Measurements from ENCODE around the gene ERO1A. TPM values are rescaled to one million over a fixed set of nuclear protein-coding genes. Genes with fewer than 3 reads are reported as not detected.

ERO1A gene
- total and polyA plus RNA-seq, 9 of the 15 experiments (the other 6 are each of a cell fraction or from before 2014, with no cell fraction given): 11.0 to 46.2 (median 27.6) TPM

DNA sequence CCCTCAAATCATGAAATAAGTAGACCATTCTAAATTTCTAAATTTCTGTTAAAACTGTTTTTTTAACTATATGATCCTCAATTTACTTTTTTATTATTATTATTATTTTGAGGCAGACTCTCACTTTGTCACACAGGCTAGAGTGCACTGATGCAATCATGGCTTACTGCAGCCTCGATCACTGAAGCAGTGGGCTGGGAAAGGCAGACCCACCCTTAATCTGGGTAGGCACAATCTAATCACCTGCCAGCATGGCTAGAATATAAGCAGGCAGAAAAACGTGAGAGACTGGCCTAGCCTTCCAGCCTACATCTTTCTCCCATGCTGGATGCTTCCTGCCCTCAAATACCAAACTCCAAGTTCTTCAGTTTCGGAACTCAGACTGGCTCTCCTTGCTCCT, 2.3 kb downstream of the ERO1A start:
- no TSS peak for BruUV-seq (replicated peaks)
- POLR2A ChIA-PET: no interaction called here
- H3K36me3 ChIP-seq (ENCODE audit: control insufficient read depth, insufficient read depth, low read length): 0 out of 3 replicates have a peak, but pooled peaks cover 2% of the 10 kb centered on the region
- CTCF ChIA-PET (ENCODE audit: low intra/inter-chr PET ratio): no interaction called here
- H3K27ac ChIP-seq (ENCODE audit: extremely low read depth, low read depth, low read length): no peak overlapping the region
- no peaks in the 10 kb centered on the region for H3K9me3 ChIP-seq (replicated peaks; ENCODE audit: control insufficient read depth, insufficient read depth, low read depth, low read length)
- FAIRE-seq: no peak
- in situ Hi-C loops (cut with MboI) (no loop called here), intact Hi-C loops (cut with micrococcal nuclease) (loop anchor here (5.0 kb wide), 1 partner anchor 141 kb away; the partner anchor contains the start of genes GPR137C and TXNDC16)
- H3K27me3 ChIP-seq (ENCODE audit: control insufficient read depth in 2 of 2, insufficient read depth in 2 of 2, low read length in 2 of 2): no peaks in the 10 kb centered on the region
- H3K4me2 ChIP-seq (ENCODE audit: insufficient read depth, low read length): no peak overlapping the region
- H3K79me2 ChIP-seq (ENCODE audit: control insufficient read depth, insufficient read depth, low read length): peaks cover 71% of the 10 kb centered on the region
- H2AFZ ChIP-seq (ENCODE audit: low read depth, low read length): no peak overlapping the region
- H3K4me1 ChIP-seq (replicated peaks in 1 of 2; ENCODE audit: control insufficient read depth in 2 of 2, insufficient read depth in 2 of 2, low read length in 2 of 2): peaks cover 9 to 17% of the 10 kb centered on the region in 2 experiments; a peak in 4 of 5 replicates
- no peak overlapping the region for H3K9ac ChIP-seq (ENCODE audit: insufficient read depth in 1 of 2, low read depth in 2 of 2, low read length in 2 of 2)
- H3K9me1 ChIP-seq (ENCODE audit: control insufficient read depth, insufficient read depth, low read length): no peaks in the 10 kb centered on the region
- ATAC-seq: no peak
- 55% methylated on average over 2 of the region's 3 CpGs for WGBS (ENCODE audit: insufficient coverage, low coverage, missing lambda C conversion rate)
- no peak for DNase-seq (ENCODE audit: extremely low read depth in 1 of 4, low spot score in 3 of 4)
- peaks cover 16% of the 10 kb centered on the region for H4K20me1 ChIP-seq (replicated peaks; ENCODE audit: control insufficient read depth, insufficient read depth, low read length)
- TF ChIP-seq, protein P1, sequence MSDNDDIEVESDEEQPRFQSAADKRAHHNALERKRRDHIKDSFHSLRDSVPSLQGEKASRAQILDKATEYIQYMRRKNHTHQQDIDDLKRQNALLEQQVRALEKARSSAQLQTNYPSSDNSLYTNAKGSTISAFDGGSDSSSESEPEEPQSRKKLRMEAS (CRISPR knock-in tag; IDR thresholded peaks at IDR 0.05): no peak
- TF ChIP-seq SAFB2 (IDR thresholded peaks at IDR 0.05; ENCODE audit: borderline replicate concordance, low read depth, low read length, severe bottlenecking) (no peak), ELF4 (CRISPR knock-in tag; IDR thresholded peaks at IDR 0.05) (no peak), RBM17 (IDR thresholded peaks at IDR 0.05; ENCODE audit: borderline replicate concordance, low read depth, low read length) (no peak), SIX5 (IDR thresholded peaks at IDR 0.05; ENCODE audit: borderline replicate concordance in 1 of 2, insufficient read depth in 1 of 2, low read depth in 1 of 2, low read length in 2 of 2) (no peak), MAZ (CRISPR knock-in tag; conservative IDR thresholded peaks at IDR 0.05 in 1 of 2, IDR thresholded peaks at IDR 0.05 in 1 of 2) (no peak), HEY1 (CRISPR knock-in tag; IDR thresholded peaks at IDR 0.05; ENCODE audit: borderline replicate concordance) (no peak)
- TF ChIP-seq, protein P2, sequence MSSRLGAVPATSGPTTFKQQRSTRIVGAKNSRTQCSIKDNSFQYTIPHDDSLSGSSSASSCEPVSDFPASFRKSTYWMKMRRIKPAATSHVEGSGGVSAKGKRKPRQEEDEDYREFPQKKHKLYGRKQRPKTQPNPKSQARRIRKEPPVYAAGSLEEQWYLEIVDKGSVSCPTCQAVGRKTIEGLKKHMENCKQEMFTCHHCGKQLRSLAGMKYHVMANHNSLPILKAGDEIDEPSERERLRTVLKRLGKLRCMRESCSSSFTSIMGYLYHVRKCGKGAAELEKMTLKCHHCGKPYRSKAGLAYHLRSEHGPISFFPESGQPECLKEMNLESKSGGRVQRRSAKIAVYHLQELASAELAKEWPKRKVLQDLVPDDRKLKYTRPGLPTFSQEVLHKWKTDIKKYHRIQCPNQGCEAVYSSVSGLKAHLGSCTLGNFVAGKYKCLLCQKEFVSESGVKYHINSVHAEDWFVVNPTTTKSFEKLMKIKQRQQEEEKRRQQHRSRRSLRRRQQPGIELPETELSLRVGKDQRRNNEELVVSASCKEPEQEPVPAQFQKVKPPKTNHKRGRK (tag; IDR thresholded peaks at IDR 0.05): no peak
- no peak overlapping the region for H3K4me3 ChIP-seq

Data from K562 (cell line).